ENCODE measurements around the gene RAB3A.

DNA sequence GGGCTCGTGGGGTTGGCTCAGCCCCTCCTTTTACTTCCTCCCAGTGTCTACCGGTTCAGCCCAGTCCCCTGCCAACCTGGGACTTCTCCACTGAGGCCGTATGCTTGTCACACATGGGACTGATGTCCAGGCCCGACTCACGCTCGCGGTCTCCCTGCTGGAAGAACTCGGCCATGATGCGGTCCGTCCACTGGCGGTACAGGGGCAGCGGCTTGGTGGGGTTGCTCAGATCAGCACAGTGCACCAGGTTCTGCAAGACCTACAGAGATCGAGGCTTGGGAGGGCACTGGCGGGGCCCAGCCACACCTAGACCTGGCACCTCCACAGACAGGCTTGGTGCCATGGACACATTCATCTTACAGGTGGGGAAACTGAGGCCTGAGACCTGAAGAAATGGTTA, 7.8 kb upstream of the RAB3A start:
- TF ChIP-seq, protein P1, sequence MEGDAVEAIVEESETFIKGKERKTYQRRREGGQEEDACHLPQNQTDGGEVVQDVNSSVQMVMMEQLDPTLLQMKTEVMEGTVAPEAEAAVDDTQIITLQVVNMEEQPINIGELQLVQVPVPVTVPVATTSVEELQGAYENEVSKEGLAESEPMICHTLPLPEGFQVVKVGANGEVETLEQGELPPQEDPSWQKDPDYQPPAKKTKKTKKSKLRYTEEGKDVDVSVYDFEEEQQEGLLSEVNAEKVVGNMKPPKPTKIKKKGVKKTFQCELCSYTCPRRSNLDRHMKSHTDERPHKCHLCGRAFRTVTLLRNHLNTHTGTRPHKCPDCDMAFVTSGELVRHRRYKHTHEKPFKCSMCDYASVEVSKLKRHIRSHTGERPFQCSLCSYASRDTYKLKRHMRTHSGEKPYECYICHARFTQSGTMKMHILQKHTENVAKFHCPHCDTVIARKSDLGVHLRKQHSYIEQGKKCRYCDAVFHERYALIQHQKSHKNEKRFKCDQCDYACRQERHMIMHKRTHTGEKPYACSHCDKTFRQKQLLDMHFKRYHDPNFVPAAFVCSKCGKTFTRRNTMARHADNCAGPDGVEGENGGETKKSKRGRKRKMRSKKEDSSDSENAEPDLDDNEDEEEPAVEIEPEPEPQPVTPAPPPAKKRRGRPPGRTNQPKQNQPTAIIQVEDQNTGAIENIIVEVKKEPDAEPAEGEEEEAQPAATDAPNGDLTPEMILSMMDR (IDR thresholded peaks at IDR 0.05), result no peak
- TF ChIP-seq POLR2A (IDR thresholded peaks at IDR 0.05) (no peak), POLR2AphosphoS5 (IDR thresholded peaks at IDR 0.05; ENCODE audit: insufficient read depth in 1 of 2, low read depth in 1 of 2) (no peak)

Measured in vagina (tissue), 2 donors.